ENCODE measurements around the gene PCSK6. TPM values are rescaled to one million over a fixed set of nuclear protein-coding genes. Genes with fewer than 3 reads are reported as not detected.

PCSK6 gene
- total and polyA plus RNA-seq, 2 of the 8 experiments (the other 6 are each of a cell fraction or from before 2014, with no cell fraction given): 1.9 to 4.0 TPM

- no peak for TF ChIP-seq ASH2L (IDR thresholded peaks at IDR 0.05; ENCODE audit: low read length)
- TF ChIP-seq POU5F1 (IDR thresholded peaks at IDR 0.05; ENCODE audit: low read depth, low read length): no peak
- no peak for TF ChIP-seq PHF8 (conservative IDR thresholded peaks at IDR 0.05; ENCODE audit: low read depth, low read length)
- no peak for TF ChIP-seq KDM4A (IDR thresholded peaks at IDR 0.05; ENCODE audit: low read depth, low read length, severe bottlenecking)
- no peak for TF ChIP-seq TEAD4 (IDR thresholded peaks at IDR 0.05; ENCODE audit: low read depth, low read length)
- no peak for TF ChIP-seq E2F6 (IDR thresholded peaks at IDR 0.05)
- TF ChIP-seq TBP (IDR thresholded peaks at IDR 0.05; ENCODE audit: low read depth, low read length): no peak
Measured at GRCh38 chr15:101322016-101322695, 167.4 kb downstream of the PCSK6 start (continued).

Measured in H1 (cell line).